ENCODE data around the gene MPND. TPM values are rescaled to one million over a fixed set of nuclear protein-coding genes. Genes with fewer than 3 reads are reported as not detected.

MPND gene
- total RNA-seq, 2 donors from 2014 or later: 51.5 to 55.9 TPM

DNA sequence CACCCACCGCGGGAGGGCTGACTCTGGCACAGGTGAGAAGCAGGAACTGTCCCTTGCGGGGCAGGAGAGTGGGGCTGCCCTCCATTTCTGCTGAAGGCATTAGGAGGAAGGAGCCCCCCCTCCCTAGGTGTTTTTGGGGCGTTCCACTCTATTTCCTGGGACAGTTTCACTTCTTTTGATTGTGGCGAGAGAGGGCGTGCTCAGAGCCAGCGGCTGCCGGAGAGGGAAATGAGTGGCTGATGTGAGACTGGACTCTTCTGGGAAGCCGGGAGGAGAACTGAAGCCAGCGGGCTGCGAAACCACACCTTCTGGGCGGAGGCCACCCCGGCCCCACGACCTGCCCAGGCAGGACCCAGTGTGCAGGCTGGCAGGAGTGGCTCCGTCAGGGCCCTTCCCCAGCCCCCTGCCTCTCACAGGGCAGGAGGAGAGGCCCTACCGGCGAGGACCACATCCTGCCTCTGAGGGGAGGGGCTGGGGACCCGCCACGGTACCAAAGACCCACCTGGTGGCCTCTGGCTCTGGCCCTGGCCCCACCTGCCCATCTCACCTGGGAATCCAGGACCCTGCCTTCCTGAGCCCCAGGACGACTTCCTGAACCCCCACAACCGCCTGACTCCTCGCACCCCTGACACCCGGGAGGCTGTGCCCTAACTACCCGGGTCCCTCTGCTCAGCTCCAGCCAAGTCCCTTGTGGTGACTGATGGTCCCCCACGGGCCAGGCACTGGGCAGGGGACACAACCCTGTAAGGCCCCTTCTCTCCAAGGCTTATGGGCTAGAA, 25.9 kb downstream of the MPND start:
- peak overlapping the region; percentile 88 for H3K27ac Mint-ChIP-seq
- H3K9me3 Mint-ChIP-seq: no peaks in the 10 kb centered on the region
- peak; percentile 86 for DNase-seq
- TF ChIP-seq, protein P1, sequence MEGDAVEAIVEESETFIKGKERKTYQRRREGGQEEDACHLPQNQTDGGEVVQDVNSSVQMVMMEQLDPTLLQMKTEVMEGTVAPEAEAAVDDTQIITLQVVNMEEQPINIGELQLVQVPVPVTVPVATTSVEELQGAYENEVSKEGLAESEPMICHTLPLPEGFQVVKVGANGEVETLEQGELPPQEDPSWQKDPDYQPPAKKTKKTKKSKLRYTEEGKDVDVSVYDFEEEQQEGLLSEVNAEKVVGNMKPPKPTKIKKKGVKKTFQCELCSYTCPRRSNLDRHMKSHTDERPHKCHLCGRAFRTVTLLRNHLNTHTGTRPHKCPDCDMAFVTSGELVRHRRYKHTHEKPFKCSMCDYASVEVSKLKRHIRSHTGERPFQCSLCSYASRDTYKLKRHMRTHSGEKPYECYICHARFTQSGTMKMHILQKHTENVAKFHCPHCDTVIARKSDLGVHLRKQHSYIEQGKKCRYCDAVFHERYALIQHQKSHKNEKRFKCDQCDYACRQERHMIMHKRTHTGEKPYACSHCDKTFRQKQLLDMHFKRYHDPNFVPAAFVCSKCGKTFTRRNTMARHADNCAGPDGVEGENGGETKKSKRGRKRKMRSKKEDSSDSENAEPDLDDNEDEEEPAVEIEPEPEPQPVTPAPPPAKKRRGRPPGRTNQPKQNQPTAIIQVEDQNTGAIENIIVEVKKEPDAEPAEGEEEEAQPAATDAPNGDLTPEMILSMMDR (conservative IDR thresholded peaks at IDR 0.05): no peak
- H3K36me3 ChIP-seq (ENCODE audit: control insufficient read depth, insufficient read depth, low read length): peaks cover 17% of the 10 kb centered on the region
- H3K4me3 Mint-ChIP-seq: peak overlapping the region; percentile 10
- no peak overlapping the region for H3K4me3 ChIP-seq (ENCODE audit: low read length)
- no peaks in the 10 kb centered on the region for H3K27me3 ChIP-seq (ENCODE audit: control insufficient read depth, insufficient read depth, low read length, poor library complexity, severe bottlenecking)
- peaks cover 14% of the 10 kb centered on the region for H3K4me1 Mint-ChIP-seq
- H3K27ac ChIP-seq (ENCODE audit: low read depth, low read length): peak overlapping the region; percentile 32
- no peaks in the 10 kb centered on the region for H3K9me3 ChIP-seq (ENCODE audit: control insufficient read depth, low read length)
- H3K27me3 Mint-ChIP-seq (ENCODE audit: insufficient read depth): no peaks in the 10 kb centered on the region
- 73 to 77% methylated on average over 11 to 25 of the region's 25 CpGs for WGBS, 2 experiments (ENCODE audit: insufficient coverage in 1 of 2, insufficient read length in 1 of 2)
- no peak overlapping the region for H3K9ac ChIP-seq (ENCODE audit: extremely low read depth, low read length, poor library complexity, severe bottlenecking)
- H3K36me3 Mint-ChIP-seq (ENCODE audit: low read depth): peaks cover 9% of the 10 kb centered on the region
- no peaks in the 10 kb centered on the region for H3K4me1 ChIP-seq (ENCODE audit: control insufficient read depth, insufficient read depth, low read length)

DNA sequence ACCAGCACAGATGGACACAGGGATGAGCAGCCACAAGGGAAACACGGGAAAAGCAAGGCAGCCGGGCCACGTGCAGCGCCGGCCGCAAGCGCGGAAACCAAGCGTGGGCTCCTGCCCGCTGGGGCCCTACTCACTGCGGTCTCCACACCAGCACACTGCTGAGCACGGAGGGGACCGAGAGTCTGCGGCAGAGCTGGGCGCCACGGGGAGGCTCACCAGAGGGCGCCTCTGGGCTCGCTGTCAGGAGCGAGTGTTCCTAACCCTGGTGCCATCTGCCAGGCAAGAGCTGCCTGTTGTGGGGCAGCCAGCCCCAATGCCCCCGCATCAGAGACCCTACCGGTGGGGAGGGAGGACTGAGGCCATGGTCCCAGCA, 26.5 kb downstream of the MPND start:
- Histone ChIP-seq H3K4me1 (ENCODE audit: control insufficient read depth, insufficient read depth, low read length) (no peaks in the 10 kb centered on the region), H3K4me3 (ENCODE audit: low read length) (no peak overlapping the region), H3K27me3 (ENCODE audit: control insufficient read depth, insufficient read depth, low read length, poor library complexity, severe bottlenecking) (no peaks in the 10 kb centered on the region), H3K36me3 (ENCODE audit: control insufficient read depth, insufficient read depth, low read length) (peaks cover 16% of the 10 kb centered on the region), H3K9ac (ENCODE audit: extremely low read depth, low read length, poor library complexity, severe bottlenecking) (no peak overlapping the region), H3K9me3 (ENCODE audit: control insufficient read depth, low read length) (no peaks in the 10 kb centered on the region), H3K27ac (ENCODE audit: low read depth, low read length) (peak overlapping the region; percentile 32)
- Mint-ChIP-seq H3K9me3 (no peaks in the 10 kb centered on the region), H3K4me1 (peaks cover 14% of the 10 kb centered on the region), H3K27me3 (ENCODE audit: insufficient read depth) (no peaks in the 10 kb centered on the region), H3K4me3 (no peak overlapping the region), H3K27ac (peak overlapping the region; percentile 80), H3K36me3 (ENCODE audit: low read depth) (peaks cover 8% of the 10 kb centered on the region)
- TF ChIP-seq, protein P1 (conservative IDR thresholded peaks at IDR 0.05): peak; percentile 68
- 83 to 84% methylated on average over 16 to 21 of the region's 21 CpGs for WGBS, 2 experiments (ENCODE audit: insufficient coverage in 1 of 2, insufficient read length in 1 of 2)
- DNase-seq: peak; percentile 87

DNA sequence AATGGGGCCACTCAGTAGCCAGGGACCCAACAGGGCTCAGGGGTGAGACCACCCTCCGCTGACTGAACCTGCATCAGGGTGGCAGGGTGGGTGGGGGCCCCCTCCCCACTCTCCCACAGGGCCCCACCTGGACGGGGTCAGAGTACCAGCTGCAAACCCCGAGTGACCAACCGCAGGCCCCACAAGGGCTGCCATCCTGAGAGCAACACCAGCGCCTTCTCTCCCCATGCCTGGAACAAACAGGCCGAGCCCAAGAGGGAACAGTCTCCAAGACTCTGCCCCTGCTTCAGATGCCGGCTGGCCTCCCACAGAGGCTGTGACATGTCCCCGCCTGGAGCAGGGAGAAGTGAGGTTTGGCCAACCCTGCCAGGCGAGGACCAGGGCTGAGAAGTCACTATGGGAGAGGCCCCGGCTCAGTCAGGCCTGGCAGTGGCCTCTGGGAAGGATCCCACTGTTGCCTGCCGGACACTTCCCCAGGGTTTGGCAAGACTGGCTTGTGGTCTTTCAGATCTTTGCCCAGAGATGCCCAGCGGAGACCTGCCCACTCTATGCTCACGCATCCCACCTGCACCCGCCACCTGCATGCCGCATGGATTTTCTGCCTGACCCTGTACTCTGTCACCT, 27.2 kb downstream of the MPND start:
- H3K4me1 ChIP-seq (ENCODE audit: control insufficient read depth, insufficient read depth, low read length): peaks cover 2% of the 10 kb centered on the region

More for the DNA sequence above, 27.2 kb downstream of the MPND start:
- peaks cover 9% of the 10 kb centered on the region for H3K36me3 ChIP-seq (ENCODE audit: control insufficient read depth, insufficient read depth, low read length)
- H3K4me3 ChIP-seq (ENCODE audit: low read length): no peak overlapping the region
- Mint-ChIP-seq H3K4me3 (no peak overlapping the region), H3K27me3 (ENCODE audit: insufficient read depth) (no peaks in the 10 kb centered on the region), H3K9me3 (no peaks in the 10 kb centered on the region), H3K27ac (no peak overlapping the region), H3K4me1 (peaks cover 17% of the 10 kb centered on the region), H3K36me3 (ENCODE audit: low read depth) (peaks cover 6% of the 10 kb centered on the region)
- 93% methylated on average over 8 to 15 of the region's 15 CpGs for WGBS, 2 experiments (ENCODE audit: insufficient coverage in 1 of 2, insufficient read length in 1 of 2)
- H3K27me3 ChIP-seq (ENCODE audit: control insufficient read depth, insufficient read depth, low read length, poor library complexity, severe bottlenecking): no peaks in the 10 kb centered on the region
- peak overlapping the region; percentile 44 for H3K27ac ChIP-seq (ENCODE audit: low read depth, low read length)
- peak; percentile 51 for DNase-seq
- TF ChIP-seq, protein P1 (conservative IDR thresholded peaks at IDR 0.05): no peak
- H3K9me3 ChIP-seq (ENCODE audit: control insufficient read depth, low read length): no peaks in the 10 kb centered on the region
- no peak overlapping the region for H3K9ac ChIP-seq (ENCODE audit: extremely low read depth, low read length, poor library complexity, severe bottlenecking)
